WTC11 (cell line): ENCODE measurements around the gene PSD4. TPM values are rescaled to one million over a fixed set of nuclear protein-coding genes. Genes with fewer than 3 reads are reported as not detected.

Experiments used
- ATAC-seq: fragments of 200-7000 bp; cut with Tn5 transposase; 2 replicates; pipeline ENCODE4 v1.10.0; 2021; ENCODE audit warnings: mild to moderate bottlenecking, moderate library complexity
- CTCF ChIA-PET: fragments of 300-600 bp; sonication (Branson Sonifier 250); formaldehyde crosslinking; loops from one replicate; lab custom pipeline; 2021; ENCODE audit warnings: antibody characterized with exemption; lab: Charles Lee
- POLR2A ChIA-PET: fragments of 350-600 bp; sonication (Branson Sonifier 250); formaldehyde crosslinking; loops from one replicate; lab custom pipeline; 2021; ENCODE audit warnings: antibody characterized with exemption; lab: Charles Lee
- DNase-seq: peaks from one replicate; pipeline ENCODE4 v3.0.0; 2021; ENCODE audit warnings: low spot score
- H3K27ac Mint-ChIP-seq: 2 replicates; pipeline ENCODE4 v1.8.0; 2021; ENCODE audit warnings: mixed read lengths
- H3K27me3 Mint-ChIP-seq: 2 replicates; pipeline ENCODE4 v1.8.0; 2021; ENCODE audit warnings: low read depth, mild to moderate bottlenecking, moderate library complexity, mixed read lengths
- H3K36me3 Mint-ChIP-seq: 2 replicates; pipeline ENCODE4 v1.8.0; 2021; ENCODE audit warnings: mixed read lengths
- H3K4me1 Mint-ChIP-seq: 2 replicates; pipeline ENCODE4 v1.8.0; 2022; ENCODE audit warnings: mixed read lengths
- H3K4me3 Mint-ChIP-seq: 2 replicates; pipeline ENCODE4 v1.8.0; 2021; ENCODE audit warnings: mild to moderate bottlenecking, moderate library complexity, mixed read lengths
- H3K9me3 Mint-ChIP-seq: 2 replicates; pipeline ENCODE4 v1.8.0; 2021; ENCODE audit warnings: mixed read lengths
- E2F5 ChIP-seq: sonication (generic); formaldehyde crosslinking; IDR thresholded peaks from 2 replicates; pipeline ENCODE4 v1.8.1; 2022; ENCODE audit warnings: mild to moderate bottlenecking, moderate library complexity, missing genetic modification reagents
- FOXK1 ChIP-seq: sonication (generic); formaldehyde crosslinking; IDR thresholded peaks from 2 replicates; pipeline ENCODE4 v1.8.0; 2022; ENCODE audit warnings: mild to moderate bottlenecking, moderate library complexity, missing genetic modification reagents
- FOXP1 ChIP-seq: sonication (generic); formaldehyde crosslinking; IDR thresholded peaks from 2 replicates; pipeline ENCODE4 v1.8.0; 2022; ENCODE audit warnings: missing genetic modification reagents, mild to moderate bottlenecking, moderate library complexity, borderline replicate concordance
- HMGA2 ChIP-seq: fragments of 250-450 bp; sonication (Bioruptor Pico); IDR thresholded peaks from 2 replicates; pipeline ENCODE4 v1.4.0; 2021; ENCODE audit warnings: mild to moderate bottlenecking, moderate library complexity
- JAZF1 ChIP-seq: fragments of 250-450 bp; sonication (Bioruptor Pico); IDR thresholded peaks from 2 replicates; pipeline ENCODE4 v1.9.0; 2021; ENCODE audit warnings: moderate library complexity, mild to moderate bottlenecking, inconsistent platforms
- NFYB ChIP-seq: sonication (generic); formaldehyde crosslinking; conservative IDR thresholded peaks from 2 replicates; pipeline ENCODE4 v1.8.0; 2022; ENCODE audit warnings: low read depth, missing genetic modification reagents
- RELA ChIP-seq: sonication (generic); formaldehyde crosslinking; IDR thresholded peaks from 2 replicates; pipeline ENCODE4 v1.8.1; 2022; ENCODE audit warnings: missing genetic modification reagents, mild to moderate bottlenecking, borderline replicate concordance
- SOX15 ChIP-seq: fragments of 250-450 bp; sonication (Bioruptor Pico); IDR thresholded peaks from 2 replicates; pipeline ENCODE4 v1.9.0; 2021; ENCODE audit warnings: mild to moderate bottlenecking
- TEAD4 ChIP-seq: sonication (generic); formaldehyde crosslinking; IDR thresholded peaks from 2 replicates; pipeline ENCODE4 v1.8.0; 2022; ENCODE audit warnings: mild to moderate bottlenecking, missing genetic modification reagents
- TP53 ChIP-seq: sonication (generic); formaldehyde crosslinking; IDR thresholded peaks from 2 replicates; pipeline ENCODE4 v1.8.1; 2023; ENCODE audit warnings: mild to moderate bottlenecking, missing genetic modification reagents
- ZNF425 ChIP-seq: fragments of 250-450 bp; sonication (Bioruptor Pico); conservative IDR thresholded peaks from 2 replicates; pipeline ENCODE4 v1.9.0; 2021; ENCODE audit warnings: mild to moderate bottlenecking
- total RNA-seq: library from RNA; stranded (reverse); gene quantifications from 3 replicates; pipeline ENCODE4 v1.2.3, GENCODE V29; 2021
- TF ChIP-seq, protein P1 (sequence below): sonication (generic); formaldehyde crosslinking; IDR thresholded peaks from 2 replicates; pipeline ENCODE4 v1.8.0; 2023; ENCODE audit warnings: missing genetic modification reagents, mild to moderate bottlenecking, borderline replicate concordance
- TF ChIP-seq, protein P2 (sequence below): fragments of 250-450 bp; sonication (Bioruptor Pico); IDR thresholded peaks from 2 replicates; pipeline ENCODE4 v1.8.0; 2021; ENCODE audit warnings: mild to moderate bottlenecking
- TF ChIP-seq, protein P3 (sequence below): fragments of 200-600 bp; IDR thresholded peaks from 2 replicates; pipeline ENCODE4 v1.8.0; 2022; ENCODE audit warnings: antibody characterized with exemption
- TF ChIP-seq, protein P4 (sequence below): sonication (generic); formaldehyde crosslinking; IDR thresholded peaks from 2 replicates; pipeline ENCODE4 v1.8.0; 2022; ENCODE audit warnings: mild to moderate bottlenecking, missing genetic modification reagents

Gene PSD4
- total RNA-seq, 1 experiment from 2014 or later: 1.5 TPM

GRCh38 chr2:113156278-113157117, 17.3 kb upstream of the PSD4 start:
- TF ChIP-seq ZNF425 (no peak), NFYB (CRISPR knock-in tag) (peak; percentile 41; the same call in 1 of the 2 replicates)
- peak; percentile 31; the same call in 1 of the 2 replicates for ATAC-seq
- peak; percentile 24 for DNase-seq
- ChIA-PET POLR2A (no interaction called here), CTCF (interaction anchor here (0.7 to 4.9 kb wide), 10 partner anchors 14 to 222 kb away, joined by 3 to 58 read pairs (median 4); no protein-coding TSS in a partner anchor)
- Mint-ChIP-seq H3K27ac (no peak overlapping the region), H3K27me3 (peaks cover 30% of the 10 kb centered on the region), H3K36me3 (no peaks in the 10 kb centered on the region), H3K4me3 (peak overlapping the region; percentile 64), H3K9me3 (no peaks in the 10 kb centered on the region), H3K4me1 (peaks cover 12% of the 10 kb centered on the region)

DNA sequence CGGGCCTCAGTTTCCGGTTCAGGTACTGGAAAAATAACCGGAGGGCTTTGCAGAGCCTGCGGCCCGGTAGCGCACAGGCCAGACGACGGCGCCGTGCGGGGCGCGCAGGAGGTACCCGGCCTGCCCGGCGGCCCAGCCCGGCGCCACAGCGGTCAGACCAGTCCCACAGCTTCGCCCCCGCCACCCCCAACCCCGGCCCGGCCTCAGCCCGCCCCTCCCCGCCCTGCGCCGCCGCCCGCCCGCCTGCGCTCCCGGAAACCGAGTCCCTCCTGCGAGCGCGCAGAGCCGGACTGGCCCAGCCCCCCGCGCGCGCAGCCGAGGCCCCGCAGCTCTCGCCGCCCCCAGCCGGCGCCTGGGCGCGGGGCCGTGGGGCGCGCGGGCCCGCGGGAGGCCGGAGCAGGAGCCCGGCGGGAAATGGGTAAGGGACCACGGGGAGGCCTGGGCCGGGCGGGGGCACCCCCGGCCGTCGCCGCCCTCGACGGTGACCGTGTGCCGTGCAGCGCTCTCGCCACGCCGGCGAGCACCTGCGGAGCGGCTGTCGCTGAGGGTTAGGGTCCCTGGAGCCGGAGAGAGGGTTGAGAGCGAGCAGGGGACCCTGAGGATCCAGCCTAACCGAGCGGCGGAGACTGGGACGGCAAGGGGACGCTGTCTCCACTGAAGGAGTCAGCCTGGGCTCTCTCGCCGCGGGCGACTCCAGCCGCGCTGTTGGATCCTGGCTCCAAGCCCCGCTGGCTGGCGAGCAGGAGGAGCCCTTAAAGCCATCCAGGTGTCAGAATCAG, 16.5 kb upstream of the PSD4 start:
- Mint-ChIP-seq H3K4me3 (peak overlapping the region; percentile 65), H3K9me3 (no peaks in the 10 kb centered on the region), H3K4me1 (peaks cover 12% of the 10 kb centered on the region), H3K27ac (no peak overlapping the region), H3K36me3 (no peaks in the 10 kb centered on the region), H3K27me3 (peaks cover 30% of the 10 kb centered on the region)
- CTCF ChIA-PET: interaction anchor here (1.0 to 4.9 kb wide), 8 partner anchors 19 to 221 kb away, joined by 3 to 58 read pairs (median 4); no protein-coding TSS in a partner anchor
- DNase-seq (peak; percentile 56), ATAC-seq (peak; percentile 82)
- POLR2A ChIA-PET: no interaction called here
- TF ChIP-seq, protein P1, sequence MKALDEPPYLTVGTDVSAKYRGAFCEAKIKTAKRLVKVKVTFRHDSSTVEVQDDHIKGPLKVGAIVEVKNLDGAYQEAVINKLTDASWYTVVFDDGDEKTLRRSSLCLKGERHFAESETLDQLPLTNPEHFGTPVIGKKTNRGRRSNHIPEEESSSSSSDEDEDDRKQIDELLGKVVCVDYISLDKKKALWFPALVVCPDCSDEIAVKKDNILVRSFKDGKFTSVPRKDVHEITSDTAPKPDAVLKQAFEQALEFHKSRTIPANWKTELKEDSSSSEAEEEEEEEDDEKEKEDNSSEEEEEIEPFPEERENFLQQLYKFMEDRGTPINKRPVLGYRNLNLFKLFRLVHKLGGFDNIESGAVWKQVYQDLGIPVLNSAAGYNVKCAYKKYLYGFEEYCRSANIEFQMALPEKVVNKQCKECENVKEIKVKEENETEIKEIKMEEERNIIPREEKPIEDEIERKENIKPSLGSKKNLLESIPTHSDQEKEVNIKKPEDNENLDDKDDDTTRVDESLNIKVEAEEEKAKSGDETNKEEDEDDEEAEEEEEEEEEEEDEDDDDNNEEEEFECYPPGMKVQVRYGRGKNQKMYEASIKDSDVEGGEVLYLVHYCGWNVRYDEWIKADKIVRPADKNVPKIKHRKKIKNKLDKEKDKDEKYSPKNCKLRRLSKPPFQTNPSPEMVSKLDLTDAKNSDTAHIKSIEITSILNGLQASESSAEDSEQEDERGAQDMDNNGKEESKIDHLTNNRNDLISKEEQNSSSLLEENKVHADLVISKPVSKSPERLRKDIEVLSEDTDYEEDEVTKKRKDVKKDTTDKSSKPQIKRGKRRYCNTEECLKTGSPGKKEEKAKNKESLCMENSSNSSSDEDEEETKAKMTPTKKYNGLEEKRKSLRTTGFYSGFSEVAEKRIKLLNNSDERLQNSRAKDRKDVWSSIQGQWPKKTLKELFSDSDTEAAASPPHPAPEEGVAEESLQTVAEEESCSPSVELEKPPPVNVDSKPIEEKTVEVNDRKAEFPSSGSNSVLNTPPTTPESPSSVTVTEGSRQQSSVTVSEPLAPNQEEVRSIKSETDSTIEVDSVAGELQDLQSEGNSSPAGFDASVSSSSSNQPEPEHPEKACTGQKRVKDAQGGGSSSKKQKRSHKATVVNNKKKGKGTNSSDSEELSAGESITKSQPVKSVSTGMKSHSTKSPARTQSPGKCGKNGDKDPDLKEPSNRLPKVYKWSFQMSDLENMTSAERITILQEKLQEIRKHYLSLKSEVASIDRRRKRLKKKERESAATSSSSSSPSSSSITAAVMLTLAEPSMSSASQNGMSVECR (CRISPR knock-in tag): 0 out of 2 replicates have a peak, but pooled peaks have one; percentile 29
- TF ChIP-seq, protein P2, sequence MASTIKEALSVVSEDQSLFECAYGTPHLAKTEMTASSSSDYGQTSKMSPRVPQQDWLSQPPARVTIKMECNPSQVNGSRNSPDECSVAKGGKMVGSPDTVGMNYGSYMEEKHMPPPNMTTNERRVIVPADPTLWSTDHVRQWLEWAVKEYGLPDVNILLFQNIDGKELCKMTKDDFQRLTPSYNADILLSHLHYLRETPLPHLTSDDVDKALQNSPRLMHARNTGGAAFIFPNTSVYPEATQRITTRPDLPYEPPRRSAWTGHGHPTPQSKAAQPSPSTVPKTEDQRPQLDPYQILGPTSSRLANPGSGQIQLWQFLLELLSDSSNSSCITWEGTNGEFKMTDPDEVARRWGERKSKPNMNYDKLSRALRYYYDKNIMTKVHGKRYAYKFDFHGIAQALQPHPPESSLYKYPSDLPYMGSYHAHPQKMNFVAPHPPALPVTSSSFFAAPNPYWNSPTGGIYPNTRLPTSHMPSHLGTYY (CRISPR knock-in tag): no peak
- TF ChIP-seq HMGA2 (CRISPR knock-in tag) (no peak), E2F5 (CRISPR knock-in tag) (peak; percentile 51; the same call in 1 of the 2 replicates), TEAD4 (CRISPR knock-in tag) (no peak), FOXK1 (CRISPR knock-in tag) (no peak), SOX15 (no peak), TP53 (CRISPR knock-in tag) (0 out of 2 replicates have a peak, but pooled peaks have one; percentile 75), FOXP1 (no peak), JAZF1 (CRISPR knock-in tag) (no peak), RELA (CRISPR knock-in tag) (0 out of 2 replicates have a peak, but pooled peaks have one; percentile 62)
- TF ChIP-seq, protein P3, sequence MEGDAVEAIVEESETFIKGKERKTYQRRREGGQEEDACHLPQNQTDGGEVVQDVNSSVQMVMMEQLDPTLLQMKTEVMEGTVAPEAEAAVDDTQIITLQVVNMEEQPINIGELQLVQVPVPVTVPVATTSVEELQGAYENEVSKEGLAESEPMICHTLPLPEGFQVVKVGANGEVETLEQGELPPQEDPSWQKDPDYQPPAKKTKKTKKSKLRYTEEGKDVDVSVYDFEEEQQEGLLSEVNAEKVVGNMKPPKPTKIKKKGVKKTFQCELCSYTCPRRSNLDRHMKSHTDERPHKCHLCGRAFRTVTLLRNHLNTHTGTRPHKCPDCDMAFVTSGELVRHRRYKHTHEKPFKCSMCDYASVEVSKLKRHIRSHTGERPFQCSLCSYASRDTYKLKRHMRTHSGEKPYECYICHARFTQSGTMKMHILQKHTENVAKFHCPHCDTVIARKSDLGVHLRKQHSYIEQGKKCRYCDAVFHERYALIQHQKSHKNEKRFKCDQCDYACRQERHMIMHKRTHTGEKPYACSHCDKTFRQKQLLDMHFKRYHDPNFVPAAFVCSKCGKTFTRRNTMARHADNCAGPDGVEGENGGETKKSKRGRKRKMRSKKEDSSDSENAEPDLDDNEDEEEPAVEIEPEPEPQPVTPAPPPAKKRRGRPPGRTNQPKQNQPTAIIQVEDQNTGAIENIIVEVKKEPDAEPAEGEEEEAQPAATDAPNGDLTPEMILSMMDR: no peak
- TF ChIP-seq, protein P4, sequence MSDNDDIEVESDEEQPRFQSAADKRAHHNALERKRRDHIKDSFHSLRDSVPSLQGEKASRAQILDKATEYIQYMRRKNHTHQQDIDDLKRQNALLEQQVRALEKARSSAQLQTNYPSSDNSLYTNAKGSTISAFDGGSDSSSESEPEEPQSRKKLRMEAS (CRISPR knock-in tag): peak; percentile 60; the same call in 1 of the 2 replicates
